Midbrain (tissue), 1 donor: ENCODE data around the gene SERPINE1.
"Not testable (repeated sequence)": the region's sequence is repeated elsewhere in the genome, so short reads cannot be mapped to it uniquely, and the experiment has no call there.

Source experiments
- DNase-seq: peaks from one replicate; lab custom pipeline; 2025; lab: John Stamatoyannopoulos, UW

The SERPINE1 gene

GRCh38 chr7:101102026-101102425 lies 24.9 kb upstream of the SERPINE1 start:
- DNase-seq, result no peak

DNA sequence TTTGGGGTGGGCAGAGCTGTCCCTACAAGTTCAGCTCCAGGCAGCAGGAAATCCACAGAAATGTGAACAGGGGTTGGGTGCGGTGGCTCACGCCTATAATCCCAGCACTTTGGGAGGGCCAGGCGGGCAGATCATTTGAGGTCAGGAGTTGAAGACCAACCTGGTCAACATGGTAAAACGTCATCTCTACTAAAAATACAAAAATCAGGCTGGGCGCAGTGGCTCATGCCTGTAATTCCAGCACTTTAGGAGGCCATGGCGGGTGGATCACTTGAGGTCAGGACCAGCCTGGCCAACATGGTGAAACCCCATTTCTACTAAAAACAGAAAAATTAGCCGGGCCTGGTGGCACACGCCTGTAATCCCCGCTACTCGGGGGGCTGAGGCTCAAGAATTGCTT lies 23.2 kb upstream of the SERPINE1 start:
- not testable (repeated sequence) for DNase-seq

- no peak for DNase-seq
Observed at GRCh38 chr7:101104193-101104713, 22.7 kb upstream of the SERPINE1 start.

- DNase-seq, result no peak
Observed at GRCh38 chr7:101104799-101105198, 22.1 kb upstream of the SERPINE1 start.

DNA sequence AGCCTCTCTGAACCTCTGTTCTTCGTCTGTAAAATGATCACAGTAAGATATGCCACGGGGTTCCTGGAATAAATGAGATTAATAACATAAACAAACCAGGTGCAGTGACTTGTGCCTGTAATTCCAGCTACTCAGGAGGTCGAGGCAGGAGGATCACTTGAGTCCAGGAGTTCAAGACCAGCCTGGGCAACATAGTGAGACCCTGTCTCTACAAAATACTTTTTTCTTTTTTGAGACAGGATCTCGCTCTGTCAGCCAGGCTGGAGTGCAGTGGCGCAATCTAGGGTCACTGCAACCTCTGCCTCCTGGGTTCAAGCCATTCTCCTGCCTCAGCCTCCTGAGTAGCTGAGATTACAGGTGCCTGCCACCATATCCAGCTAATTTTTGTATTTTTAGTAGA lies 21.7 kb upstream of the SERPINE1 start:
- DNase-seq, result not testable (repeated sequence)

DNA sequence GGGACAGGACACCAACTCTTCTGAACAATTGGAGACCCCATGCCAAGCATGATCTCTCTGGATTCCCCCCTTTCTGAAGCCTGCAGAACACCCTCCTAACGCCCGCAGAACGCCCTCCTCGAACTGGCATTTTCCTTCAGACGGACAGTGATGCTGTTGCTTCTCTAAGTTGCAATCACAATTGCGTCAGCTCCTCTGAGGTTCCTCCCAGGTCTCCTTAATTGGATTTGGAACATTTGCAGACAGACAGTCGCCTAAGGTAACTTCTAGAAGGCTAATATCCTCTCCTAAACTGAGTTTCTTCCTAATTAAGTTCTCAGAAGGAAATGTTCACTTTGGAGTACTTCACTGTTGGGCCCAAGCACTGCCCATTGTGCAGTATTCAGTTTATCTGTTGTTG lies 20.5 kb upstream of the SERPINE1 start:
- no peak for DNase-seq

- DNase-seq, result peak; percentile 4
Observed at GRCh38 chr7:101108330-101108857, 18.5 kb upstream of the SERPINE1 start.

DNA sequence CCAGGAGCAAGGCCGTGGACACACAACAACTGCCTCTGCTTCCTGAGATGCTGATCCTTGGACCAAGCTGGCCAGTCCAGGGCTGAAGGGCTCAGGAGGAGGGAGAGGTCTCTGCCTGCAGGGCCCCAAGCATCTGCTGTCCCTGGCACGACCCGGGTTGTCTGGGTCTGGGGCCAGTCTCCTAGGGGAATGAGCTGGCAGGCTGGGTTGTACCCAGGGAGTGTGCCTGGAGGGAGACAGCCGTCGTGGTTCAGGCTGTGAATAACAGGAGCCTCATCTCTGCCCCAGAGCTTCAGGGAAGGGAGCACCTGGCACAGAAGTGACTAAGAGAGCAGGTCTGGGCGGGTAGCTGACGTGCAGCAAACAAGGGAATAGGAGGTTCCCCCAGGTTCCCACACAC lies 17.9 kb upstream of the SERPINE1 start:
- DNase-seq, result no peak

DNA sequence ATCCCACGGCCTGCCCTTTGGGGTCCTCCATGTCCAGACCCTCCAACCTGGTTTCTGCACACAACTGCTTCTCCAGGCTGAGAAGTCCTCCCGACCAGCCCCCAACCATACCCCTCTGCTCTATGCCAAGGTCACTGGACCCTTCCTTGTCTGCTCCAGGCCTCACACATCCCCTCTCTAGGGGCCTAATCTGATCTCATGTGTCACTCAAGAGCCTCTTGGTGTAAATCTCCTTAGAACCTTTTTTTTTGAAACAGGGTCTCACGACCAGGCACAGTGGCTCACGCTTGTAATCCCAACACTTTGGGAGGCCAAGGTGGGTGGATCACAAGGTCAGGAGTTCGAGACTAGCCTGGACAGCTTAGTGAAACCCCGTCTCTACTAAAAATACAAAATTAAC lies 17.5 kb upstream of the SERPINE1 start:
- DNase-seq, result no peak

DNA sequence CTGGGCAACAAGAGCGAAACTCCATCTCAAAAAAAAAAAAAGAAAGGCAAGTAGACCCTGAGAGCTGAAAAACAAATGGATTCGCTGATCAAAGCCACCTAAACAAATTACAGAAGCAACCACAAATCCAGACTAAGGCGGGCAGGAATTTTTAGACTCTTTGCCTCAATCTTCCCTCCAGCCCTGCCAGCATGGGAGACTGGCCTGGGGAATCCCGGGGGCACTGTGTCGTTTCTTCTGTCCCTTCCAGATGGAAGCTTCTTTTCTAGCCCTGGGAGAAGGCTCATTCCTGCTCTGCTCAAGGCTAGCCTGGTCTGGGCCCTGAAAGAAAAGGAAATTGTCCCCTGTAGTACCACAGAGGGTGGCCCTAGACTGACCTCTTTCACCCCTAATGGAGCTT lies 15.6 kb upstream of the SERPINE1 start:
- no peak for DNase-seq

DNA sequence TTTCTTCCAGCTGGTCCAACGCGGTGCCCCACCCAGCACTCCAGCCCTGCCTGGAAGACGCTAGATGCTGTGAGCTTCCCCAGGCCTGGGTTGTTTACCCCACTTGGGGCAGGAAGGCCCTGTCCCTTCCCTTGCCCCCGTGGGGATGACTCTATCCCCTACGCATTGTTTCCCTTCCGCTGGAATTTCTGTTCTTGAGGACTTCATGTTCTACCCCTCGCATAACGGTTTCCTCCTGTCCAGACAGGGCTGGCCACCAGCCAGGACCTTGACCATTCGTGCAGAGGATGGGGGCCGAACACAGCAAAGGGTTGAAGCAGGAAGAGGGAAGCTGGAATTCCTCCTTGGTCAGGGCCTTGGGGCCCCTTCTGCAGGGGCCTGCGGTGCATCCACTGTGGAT lies 14.7 kb upstream of the SERPINE1 start:
- peak; percentile 2 for DNase-seq

DNA sequence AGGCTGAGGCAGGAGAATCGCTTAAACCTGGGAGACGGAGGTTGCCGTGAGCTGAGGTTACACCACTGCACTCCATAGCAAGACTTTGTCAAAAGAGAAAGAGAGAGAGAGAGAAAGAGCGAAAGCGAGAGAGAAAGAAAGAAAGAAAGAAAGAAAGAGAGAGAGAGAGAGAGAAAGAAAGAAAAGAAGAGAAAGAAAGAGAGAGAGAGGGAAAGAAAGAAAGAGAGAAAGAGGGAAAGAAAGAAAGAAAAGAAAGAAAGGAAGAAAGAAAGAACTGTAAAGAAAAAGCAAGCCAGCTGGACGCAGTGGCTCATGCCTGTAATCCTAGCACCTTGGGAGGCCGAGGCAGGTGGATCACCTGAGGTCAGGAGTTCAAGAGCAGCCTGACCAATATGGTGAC lies 13.8 kb upstream of the SERPINE1 start:
- DNase-seq, result not testable (repeated sequence)

DNA sequence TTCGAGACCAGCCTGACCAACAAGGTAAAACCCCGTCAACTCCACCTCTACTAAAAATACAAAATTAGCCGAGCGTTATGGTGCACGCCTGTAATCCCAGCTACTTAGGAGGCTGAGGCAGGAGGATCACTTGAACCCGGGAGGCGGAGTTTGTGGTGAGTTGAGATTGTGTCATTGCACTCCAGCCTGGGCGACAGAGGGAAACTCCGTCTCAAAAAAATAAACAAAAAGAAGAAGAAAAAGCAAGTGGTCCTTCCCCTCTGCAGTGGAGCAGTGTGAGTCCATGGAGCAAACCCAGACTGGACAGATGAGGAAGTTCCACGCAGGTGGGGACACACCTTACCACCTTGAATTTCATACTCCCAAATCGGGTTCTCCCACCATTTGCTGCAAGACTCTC lies 13.1 kb upstream of the SERPINE1 start:
- no peak for DNase-seq

DNA sequence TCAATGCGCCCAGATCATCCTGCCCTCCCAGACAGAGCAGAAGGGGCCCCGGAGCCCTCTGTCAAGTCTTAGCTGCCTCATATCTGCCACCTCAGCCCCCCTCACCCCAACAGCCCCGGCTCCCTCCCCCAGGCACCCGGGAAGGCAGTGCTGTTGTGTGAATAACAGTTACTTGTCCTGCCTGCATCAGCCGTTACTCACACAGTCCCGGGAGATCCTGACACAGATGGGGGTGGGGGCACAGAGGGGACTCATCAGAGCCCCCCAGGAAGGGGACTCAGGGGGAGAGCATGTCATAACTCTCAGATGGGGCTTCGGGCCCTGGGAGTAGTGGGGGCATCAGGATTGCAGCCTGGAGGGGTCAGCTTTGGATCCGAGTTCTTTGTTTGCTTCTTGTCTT lies 12.4 kb upstream of the SERPINE1 start:
- DNase-seq, result no peak

- DNase-seq, result no peak
Observed at GRCh38 chr7:101115215-101115614, 11.7 kb upstream of the SERPINE1 start.

DNA sequence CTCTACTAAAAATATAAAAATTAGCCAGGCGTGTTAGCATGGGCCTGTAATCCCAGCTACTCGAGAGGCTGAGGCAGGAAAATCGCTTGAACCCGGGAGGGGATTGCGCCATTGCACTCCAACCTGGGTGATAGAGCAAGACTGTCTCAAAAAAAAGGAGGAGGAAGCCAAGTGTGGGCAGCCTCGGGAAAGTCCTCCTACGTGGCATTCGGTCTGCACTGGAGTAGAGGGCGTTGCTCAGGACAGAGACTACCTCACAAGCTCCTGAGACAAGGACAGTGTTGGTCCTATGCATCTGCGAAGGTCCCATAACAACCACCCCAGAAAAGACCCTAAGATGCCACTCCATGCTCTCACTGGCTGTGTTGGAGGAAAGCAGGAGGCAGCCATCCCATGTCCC lies 10.0 kb upstream of the SERPINE1 start:
- no peak for DNase-seq

DNA sequence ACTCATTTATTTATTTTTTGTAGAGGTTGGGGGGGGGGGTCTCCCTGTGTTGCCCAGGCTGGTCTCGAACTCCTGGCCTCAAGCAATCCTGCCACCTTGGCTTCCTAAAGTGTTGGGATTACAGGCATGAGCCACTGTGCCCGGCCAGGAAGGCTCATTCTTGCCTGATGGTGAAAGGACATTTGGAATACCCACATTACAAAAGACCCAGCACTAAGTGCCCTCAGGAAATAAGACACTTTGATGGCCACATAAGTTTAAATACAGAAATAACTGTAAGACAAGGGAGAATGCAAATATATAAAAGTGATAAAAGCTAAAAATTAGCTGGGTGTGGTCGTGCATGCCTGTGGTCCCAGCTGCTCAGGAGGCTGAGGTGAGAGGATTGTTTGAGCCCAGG lies 8.0 kb upstream of the SERPINE1 start:
- DNase-seq, result no peak

DNA sequence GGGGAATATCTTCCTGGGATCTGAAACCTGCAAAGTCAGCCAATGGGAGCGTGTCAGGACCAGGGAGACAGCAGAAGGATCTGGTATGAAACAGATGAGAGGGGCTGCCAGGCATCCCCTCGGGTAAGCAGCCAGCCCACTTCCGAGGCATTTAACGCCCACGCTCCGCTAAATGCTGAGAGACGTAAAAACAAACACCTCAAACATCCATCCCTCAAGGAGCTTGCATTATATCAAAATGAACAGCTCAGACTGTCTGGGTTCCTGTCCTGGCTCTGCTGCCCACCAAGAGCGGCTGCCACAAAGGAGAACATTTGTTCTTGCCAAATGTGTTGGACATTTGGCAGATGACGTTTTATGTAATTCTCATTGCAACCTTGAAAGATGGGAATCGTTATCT lies 7.0 kb upstream of the SERPINE1 start:
- DNase-seq, result no peak

DNA sequence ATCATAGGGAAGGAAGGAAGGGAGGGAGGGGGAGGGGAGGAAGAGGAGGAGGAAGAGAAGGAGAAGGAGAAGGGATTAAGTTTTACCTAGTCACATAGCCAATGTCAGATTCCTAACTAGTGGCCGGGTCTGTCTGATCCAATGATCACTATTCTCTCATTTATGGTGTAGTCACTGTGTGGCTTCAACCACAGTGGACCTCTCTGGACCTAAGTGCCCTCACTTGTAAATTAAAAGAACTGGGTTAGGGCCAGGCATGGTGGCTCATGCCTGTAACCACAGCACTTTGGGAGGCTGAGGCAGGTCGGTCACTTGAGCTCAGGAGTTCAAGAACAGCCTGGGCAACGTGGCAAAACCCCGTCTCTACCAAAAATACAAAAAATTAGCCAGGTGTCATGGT lies 6.6 kb upstream of the SERPINE1 start:
- no peak for DNase-seq

DNA sequence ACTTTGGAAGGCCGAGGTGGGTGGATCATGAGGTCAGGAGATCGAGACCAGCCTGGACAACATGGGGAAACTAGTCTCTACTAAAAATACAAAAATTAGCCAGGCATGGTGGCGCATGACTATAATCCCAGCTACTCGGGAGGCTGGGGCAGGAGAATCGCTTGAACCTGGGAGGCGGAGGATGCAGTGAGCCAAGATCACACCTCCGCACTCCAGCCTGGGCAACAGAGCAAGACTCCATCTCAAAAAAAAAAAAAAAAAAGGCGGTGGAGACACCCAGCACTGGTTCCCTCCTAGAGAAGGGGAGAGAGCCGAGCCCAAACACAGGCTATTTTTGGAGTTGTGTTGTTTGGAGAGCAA lies 5.3 kb upstream of the SERPINE1 start:
- not testable (repeated sequence) for DNase-seq

DNA sequence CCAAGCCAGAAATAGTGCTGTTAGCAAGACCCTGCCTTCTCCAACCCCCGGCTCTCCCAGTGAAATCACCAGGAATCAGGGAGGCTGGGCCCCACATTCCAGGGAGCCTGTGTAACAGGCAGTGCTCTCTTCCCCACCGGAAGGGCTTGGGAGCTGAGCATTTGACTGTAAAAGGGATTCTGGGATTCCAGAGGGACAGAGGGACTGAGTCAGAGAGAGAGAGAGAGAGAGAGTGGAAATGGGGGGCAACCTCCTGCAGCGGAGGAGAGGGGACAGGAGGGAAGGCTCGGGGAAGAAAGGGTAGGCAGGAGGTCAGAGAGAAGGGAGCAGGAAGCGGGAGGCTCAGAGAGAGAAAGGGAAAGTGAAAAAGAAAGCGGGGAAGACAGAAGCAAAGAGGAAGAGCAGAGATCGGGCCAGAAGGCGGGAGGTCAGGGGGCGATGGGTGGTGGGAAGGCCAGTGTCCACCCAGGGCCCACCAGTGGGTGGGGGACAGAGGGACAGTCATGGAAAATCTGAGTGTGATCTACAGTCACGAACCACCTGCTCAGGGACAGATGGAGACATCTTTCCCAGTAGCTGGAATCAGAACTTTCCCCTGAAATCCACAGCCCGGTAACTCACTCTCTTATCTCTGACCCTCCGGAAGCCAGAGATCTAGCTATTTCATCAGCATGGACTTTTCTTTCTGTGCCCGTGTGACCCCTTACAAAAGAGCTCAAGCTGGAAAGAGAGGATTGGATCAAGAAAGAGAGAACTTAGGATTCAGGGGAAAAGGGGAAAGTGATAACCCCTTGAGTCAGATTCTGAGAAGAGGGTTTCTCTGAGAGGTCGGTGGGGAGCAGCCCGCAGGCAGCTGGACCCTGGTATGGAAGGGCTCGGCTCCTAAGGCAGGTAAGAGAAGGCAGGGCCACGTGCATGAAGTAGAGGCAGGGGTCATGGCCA lies 4.6 kb upstream of the SERPINE1 start:
- no peak for DNase-seq

GRCh38 chr7:101122933-101123702 lies 3.8 kb upstream of the SERPINE1 start:
- DNase-seq, result no peak

DNA sequence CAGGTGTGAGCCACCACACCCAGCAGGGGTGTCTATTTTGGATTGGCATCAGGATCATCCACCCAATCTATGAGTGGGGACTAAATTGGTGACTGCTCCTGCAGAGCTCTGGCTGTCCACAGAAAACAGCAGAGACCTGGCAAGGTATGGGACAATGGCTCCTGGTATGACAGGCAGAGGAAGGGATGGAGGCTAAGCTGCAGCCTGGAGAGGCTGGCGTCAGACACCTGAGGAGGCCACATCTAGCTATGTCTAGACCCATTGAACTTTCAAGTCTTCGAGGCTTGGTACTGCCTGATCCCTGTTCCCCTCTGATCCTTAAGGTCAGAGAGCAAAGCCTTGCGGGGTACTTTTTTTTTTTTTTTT lies 3.2 kb upstream of the SERPINE1 start:
- DNase-seq, result no peak
